Measurements from ENCODE around the gene DIDO1. TPM values are rescaled to one million over a fixed set of nuclear protein-coding genes. Genes with fewer than 3 reads are reported as not detected.

Gene DIDO1
- total and polyA plus RNA-seq, 2 of the 13 experiments (the other 11 are each of a cell fraction or from before 2014, with no cell fraction given), result 75.0 to 75.1 TPM

GRCh38 chr20:62957136-62958117 is 31.1 kb upstream of the DIDO1 start:
- intact Hi-C loops (cut with micrococcal nuclease; ENCODE audit: unreplicated experiment), result no loop called here
- in situ Hi-C loops (cut with HindIII; ENCODE audit: extremely low pct_ligation_motif_present, low pct_unique_long_range_greater_than_20kb), result no loop called here
- TF ChIP-seq HOXA7 (CRISPR knock-in tag; IDR thresholded peaks at IDR 0.05) (0 out of 2 replicates have a peak, but pooled peaks have one; percentile 33), ZNF687 (CRISPR knock-in tag; IDR thresholded peaks at IDR 0.05) (0 out of 2 replicates have a peak, but pooled peaks have one; percentile 12), BATF2 (CRISPR knock-in tag; IDR thresholded peaks at IDR 0.05) (0 out of 2 replicates have a peak, but pooled peaks have one; percentile 37), SATB2 (CRISPR knock-in tag; IDR thresholded peaks at IDR 0.05) (no peak), HIC2 (CRISPR knock-in tag; IDR thresholded peaks at IDR 0.05; ENCODE audit: low read depth) (peak; percentile 19; the same call in 1 of the 2 replicates), SKIL (CRISPR knock-in tag; IDR thresholded peaks at IDR 0.05; ENCODE audit: borderline replicate concordance) (peak; percentile 46; the same call in 1 of the 2 replicates), POLR2AphosphoS2 (IDR thresholded peaks at IDR 0.05; ENCODE audit: low read depth, low read length) (peak; percentile 26; the same call in 1 of the 2 replicates), ZSCAN31 (CRISPR knock-in tag; IDR thresholded peaks at IDR 0.05; ENCODE audit: low read depth) (0 out of 2 replicates have a peak, but pooled peaks have one; percentile 16)

More at GRCh38 chr20:62957136-62958117, 31.1 kb upstream of the DIDO1 start:
- no peak for FAIRE-seq
- BruUV-seq (replicated peaks), result no TSS peak
- DNase-seq (ENCODE audit: low spot score), result no peak
- H3K4me3 ChIP-seq (replicated peaks in 1 of 3; ENCODE audit: insufficient read depth in 1 of 3, low read depth in 2 of 3, low read length in 3 of 3), result no peak overlapping the region
- H2AFZ ChIP-seq (ENCODE audit: low read length), result no peak overlapping the region
- no peak overlapping the region for H3K27ac ChIP-seq (ENCODE audit: extremely low read length, insufficient read depth, low read length)
- H3K36me3 ChIP-seq (replicated peaks in 1 of 2; ENCODE audit: control insufficient read depth in 1 of 2, insufficient read depth in 2 of 2, low read length in 2 of 2), result peaks cover 48 to 62% of the 10 kb centered on the region in 2 experiments
- H3K9me3 ChIP-seq (ENCODE audit: low read length), result no peaks in the 10 kb centered on the region
- WGBS (ENCODE audit: low lambda C conversion rate), result 94% methylated on average over 36 of the region's 36 CpGs
- H3K79me2 ChIP-seq (ENCODE audit: insufficient read depth, low read length), result peaks cover 47% of the 10 kb centered on the region
- peak overlapping the region; percentile 2; the same call in 1 of the 2 replicates for H3K4me2 ChIP-seq (ENCODE audit: low read depth, low read length)
- POLR2A ChIA-PET, result interaction anchor here (1.3 kb wide), 1 partner anchor 96 kb away, joined by 5 read pairs; the partner anchor contains the start of gene TCFL5
- H3K9ac ChIP-seq (ENCODE audit: insufficient read depth, low read depth, low read length), result no peak overlapping the region
- CTCF ChIA-PET (ENCODE audit: low intra/inter-chr PET ratio, low total read pairs), result no interaction called here
- H3K27me3 ChIP-seq (ENCODE audit: control insufficient read depth in 1 of 2, insufficient read depth in 2 of 2, low read length in 2 of 2), result no peaks in the 10 kb centered on the region; a peak in 1 of 5 replicates
- no peak for ATAC-seq
- H3K4me1 ChIP-seq (ENCODE audit: insufficient read depth, low read length), result peaks cover 47% of the 10 kb centered on the region
- peaks cover 53% of the 10 kb centered on the region for H4K20me1 ChIP-seq (ENCODE audit: insufficient read depth, low read length)

Measured in HepG2 (cell line).